Stimulated activated CD4-positive, alpha-beta T cell treated with anti-CD3 and anti-CD28 coated beads, Interleukin-4, amount 100 ng/mL, for 1 hour (primary cell): ENCODE results near the gene HNRNPC.
"Not testable (repeated sequence)": the region's sequence is repeated elsewhere in the genome, so short reads cannot be mapped to it uniquely, and the experiment has no call there.

Experiments
- DNase-seq: peaks from one replicate; pipeline ENCODE4 v3.0.0-alpha.2; 2020

Gene HNRNPC

GRCh38 chr14:21191261-21191808, 77.9 kb downstream of the HNRNPC start:
- DNase-seq: no peak

GRCh38 chr14:21185491-21185890, 83.8 kb downstream of the HNRNPC start:
- no peak for DNase-seq

- no peak for DNase-seq
These were observed 85.0 kb downstream of the HNRNPC start for GRCh38 chr14:21184254-21184653.

DNA sequence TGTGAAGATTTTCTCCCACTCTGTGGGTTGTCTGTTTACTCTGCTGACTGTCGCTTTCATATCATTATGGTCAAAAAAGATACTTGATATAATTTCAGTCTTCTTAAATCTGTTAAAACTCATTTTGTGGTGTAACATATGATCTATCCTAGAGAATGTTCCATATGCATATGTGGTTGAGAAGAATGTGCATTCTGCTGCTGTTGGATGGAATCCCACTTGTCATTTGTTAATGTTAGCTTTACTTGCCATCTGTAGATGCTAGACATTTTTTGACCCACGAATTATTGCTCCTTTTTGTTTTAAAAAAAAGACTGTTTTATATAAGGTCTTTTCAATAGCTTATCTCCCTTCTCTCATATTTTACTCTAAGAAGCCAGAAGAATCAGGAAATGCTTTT, 87.1 kb downstream of the HNRNPC start:
- no peak for DNase-seq

DNA sequence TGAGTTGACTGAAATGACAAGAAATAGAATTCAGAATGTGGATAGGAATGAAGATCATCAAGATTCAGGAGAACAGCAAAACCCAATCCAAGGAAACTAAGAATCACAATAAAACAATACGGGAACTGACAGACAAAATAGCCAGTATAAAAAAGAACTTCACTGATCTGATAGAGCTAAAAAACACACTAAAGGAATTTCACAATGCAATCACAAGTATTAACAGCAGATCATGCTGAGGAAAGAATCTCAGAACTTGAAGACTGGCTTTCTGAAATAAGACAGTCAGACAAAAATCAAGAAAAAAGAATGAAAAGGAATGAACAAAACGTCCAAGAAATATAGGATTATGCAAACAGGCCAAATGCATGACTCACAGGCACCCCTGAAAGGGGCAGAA, 98.1 kb downstream of the HNRNPC start:
- DNase-seq: no peak

DNA sequence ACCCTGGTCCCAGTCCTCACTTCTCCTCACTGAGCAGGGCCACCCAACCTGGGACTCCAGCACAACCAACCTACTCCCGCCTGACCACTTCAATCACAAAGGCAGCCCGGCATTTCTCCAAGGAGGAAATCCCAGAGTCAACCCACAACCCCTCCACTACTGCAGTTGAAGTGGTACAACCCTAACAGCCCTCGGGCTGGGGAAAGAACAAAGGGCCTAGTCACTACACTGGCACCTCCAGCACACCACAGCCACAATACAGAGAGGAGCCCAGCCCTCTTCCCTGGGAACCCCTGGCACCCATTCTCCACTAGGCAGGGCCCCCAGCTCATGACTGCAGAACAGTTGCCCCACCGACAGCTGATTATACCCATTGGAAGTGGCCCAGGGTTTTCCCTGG, 99.7 kb downstream of the HNRNPC start:
- DNase-seq: no peak

DNA sequence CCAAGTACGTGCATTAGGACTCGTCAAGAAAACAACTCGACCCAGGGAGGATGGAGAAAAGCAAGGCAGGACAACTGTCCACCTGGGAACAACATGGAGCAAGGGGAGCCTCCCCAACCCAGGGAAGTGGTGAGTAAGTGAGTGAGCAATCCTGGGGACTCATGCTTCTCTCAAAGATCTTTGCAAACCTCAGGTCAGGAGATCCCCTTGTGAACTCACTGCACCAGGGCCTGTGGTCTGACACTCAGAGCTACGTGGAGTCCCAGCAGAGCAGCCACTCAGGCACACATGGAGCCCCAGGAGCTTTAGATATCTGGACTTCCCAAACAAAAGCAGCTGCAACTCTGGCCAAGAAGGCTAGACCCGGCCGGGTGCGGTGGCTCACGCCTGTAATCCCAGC, 101.2 kb downstream of the HNRNPC start:
- DNase-seq: no peak

DNA sequence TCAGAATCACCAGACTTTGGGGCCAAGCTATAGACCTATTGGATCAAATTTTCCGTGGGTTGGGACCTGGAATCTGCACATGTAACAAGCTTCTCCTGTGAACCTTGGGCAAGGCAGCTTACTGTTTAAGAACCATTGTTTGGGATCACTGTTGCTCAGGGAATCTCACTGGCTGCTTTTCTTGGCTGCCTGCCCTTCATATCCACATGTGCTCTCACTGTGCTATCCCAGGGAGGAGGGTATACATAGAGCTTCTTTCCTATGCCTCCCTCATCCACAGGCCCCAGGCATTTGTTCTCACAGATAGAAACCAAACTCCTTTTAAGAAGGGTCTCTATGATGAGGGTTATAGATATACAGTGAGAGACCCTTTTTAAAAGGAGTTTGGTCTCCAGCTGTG, 103.6 kb downstream of the HNRNPC start:
- not testable (repeated sequence) for DNase-seq

DNA sequence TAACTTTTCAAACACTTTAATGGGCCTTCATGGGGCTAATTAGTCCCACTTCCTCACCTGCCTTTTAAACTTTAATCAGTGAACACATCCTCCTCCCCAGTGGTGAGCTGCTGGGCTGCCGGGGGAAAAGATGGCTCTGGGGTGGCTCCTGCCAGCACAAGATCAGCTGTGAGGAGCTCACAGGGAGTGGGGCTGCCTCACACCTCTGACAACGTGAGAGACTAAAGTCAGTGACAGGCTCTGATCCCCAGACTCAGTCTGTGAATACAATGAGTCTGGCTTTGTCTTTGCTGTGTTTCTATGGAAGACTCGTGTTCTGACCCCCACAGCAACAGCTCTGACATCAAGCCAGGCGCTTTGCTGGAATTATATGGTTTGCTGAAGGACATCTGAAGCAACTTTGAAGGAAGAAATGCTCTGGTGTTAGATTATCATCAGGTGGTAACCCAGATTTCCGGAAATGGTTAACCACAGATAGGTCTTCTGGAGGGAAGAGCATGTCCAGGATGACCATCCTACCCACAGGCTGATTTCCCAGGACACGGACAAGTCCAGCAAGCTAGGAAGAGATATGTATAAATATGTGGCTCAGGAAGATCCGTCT, 104.1 kb downstream of the HNRNPC start:
- not testable (repeated sequence) for DNase-seq

GRCh38 chr14:21163871-21164291, 105.4 kb downstream of the HNRNPC start:
- no peak for DNase-seq

DNA sequence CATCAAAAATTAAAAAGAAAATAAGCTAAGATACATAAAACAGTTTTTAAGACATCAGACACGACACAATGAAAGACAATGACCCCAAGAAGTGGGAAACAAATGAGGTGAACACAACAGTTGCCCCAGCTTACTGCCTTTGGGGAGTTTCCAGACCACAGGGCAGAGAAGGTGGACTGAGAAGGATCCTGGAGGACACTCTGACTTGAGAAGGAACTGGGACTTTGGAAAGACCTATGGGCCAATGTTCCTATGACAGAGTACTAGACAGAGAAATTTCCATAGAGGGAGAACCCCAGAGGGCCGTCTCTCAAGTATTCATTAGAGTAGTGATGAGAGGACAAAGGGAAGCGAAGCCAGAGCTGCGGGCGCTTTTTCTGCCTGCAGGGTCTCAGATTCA, 107.2 kb downstream of the HNRNPC start:
- DNase-seq: no peak

DNA sequence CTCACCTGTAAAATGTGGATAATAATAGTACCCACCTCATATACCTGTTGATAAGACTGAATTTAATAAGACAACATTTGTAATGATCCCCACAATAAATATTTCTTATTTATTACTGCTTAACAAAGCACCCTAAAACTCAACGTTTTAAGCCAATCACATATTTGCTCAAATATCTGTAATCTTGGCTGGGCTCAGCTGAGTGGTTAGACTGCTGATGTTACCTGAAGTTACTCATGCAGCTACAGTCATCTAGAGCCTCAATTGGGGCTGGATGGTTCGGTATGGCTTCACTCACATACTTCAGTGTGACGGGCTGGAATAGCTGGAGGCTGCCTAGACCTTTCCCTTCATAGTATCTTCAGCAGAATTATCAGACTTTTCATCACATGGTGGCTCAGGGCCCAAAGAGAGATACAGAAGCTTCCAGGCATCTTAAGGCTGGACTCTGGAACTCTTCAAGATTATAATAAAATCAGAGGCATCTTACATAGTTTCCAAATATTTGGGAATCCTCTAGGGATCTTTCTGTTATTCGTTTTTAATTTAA, 109.1 kb downstream of the HNRNPC start:
- DNase-seq: no peak
